NCI-H460 (cell line): Measurements from ENCODE around the gene RIPOR1. TPM values are rescaled to one million over a fixed set of nuclear protein-coding genes. Genes with fewer than 3 reads are reported as not detected.
"Not testable (repeated sequence)": the region's sequence is repeated elsewhere in the genome, so short reads cannot be mapped to it uniquely, and the experiment has no call there.

Experiments used
- DNase-seq: peaks from one replicate; pipeline ENCODE4 v3.0.0-alpha.2; 2016; ENCODE audit warnings: low read depth; ENCODE audit errors: extremely low read depth
- polyA plus RNA-seq: library from polyadenylated mRNA; depleted of rRNA; stranded (reverse); fragments of >200 nt; gene quantifications from 2 replicates; pipeline ENCODE4 v1.2.3, GENCODE V29; 2014; cell fraction: nucleus; rRNA removed
- total RNA-seq: library from RNA; depleted of rRNA; stranded (reverse); fragments of >200 nt; shearing (Covaris generic); gene quantifications from 2 replicates; pipeline ENCODE4 v1.2.3, GENCODE V29; 2014; rRNA removed

Gene RIPOR1, protein sequence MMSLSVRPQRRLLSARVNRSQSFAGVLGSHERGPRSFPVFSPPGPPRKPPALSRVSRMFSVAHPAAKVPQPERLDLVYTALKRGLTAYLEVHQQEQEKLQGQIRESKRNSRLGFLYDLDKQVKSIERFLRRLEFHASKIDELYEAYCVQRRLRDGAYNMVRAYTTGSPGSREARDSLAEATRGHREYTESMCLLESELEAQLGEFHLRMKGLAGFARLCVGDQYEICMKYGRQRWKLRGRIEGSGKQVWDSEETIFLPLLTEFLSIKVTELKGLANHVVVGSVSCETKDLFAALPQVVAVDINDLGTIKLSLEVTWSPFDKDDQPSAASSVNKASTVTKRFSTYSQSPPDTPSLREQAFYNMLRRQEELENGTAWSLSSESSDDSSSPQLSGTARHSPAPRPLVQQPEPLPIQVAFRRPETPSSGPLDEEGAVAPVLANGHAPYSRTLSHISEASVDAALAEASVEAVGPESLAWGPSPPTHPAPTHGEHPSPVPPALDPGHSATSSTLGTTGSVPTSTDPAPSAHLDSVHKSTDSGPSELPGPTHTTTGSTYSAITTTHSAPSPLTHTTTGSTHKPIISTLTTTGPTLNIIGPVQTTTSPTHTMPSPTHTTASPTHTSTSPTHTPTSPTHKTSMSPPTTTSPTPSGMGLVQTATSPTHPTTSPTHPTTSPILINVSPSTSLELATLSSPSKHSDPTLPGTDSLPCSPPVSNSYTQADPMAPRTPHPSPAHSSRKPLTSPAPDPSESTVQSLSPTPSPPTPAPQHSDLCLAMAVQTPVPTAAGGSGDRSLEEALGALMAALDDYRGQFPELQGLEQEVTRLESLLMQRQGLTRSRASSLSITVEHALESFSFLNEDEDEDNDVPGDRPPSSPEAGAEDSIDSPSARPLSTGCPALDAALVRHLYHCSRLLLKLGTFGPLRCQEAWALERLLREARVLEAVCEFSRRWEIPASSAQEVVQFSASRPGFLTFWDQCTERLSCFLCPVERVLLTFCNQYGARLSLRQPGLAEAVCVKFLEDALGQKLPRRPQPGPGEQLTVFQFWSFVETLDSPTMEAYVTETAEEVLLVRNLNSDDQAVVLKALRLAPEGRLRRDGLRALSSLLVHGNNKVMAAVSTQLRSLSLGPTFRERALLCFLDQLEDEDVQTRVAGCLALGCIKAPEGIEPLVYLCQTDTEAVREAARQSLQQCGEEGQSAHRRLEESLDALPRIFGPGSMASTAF
- 21.9 and 24.1 TPM in 2 replicates for total RNA-seq
- polyA plus RNA-seq: 40.8 and 65.0 TPM in 2 replicates

GRCh38 chr16:67528222-67528869 lies at the start of gene RIPOR1:
RIPOR1 (plus strand) TSS chr16:67528829; CDS start chr16:67538447, 9,618 bp downstream.
- DNase-seq: peak; percentile 43

DNA sequence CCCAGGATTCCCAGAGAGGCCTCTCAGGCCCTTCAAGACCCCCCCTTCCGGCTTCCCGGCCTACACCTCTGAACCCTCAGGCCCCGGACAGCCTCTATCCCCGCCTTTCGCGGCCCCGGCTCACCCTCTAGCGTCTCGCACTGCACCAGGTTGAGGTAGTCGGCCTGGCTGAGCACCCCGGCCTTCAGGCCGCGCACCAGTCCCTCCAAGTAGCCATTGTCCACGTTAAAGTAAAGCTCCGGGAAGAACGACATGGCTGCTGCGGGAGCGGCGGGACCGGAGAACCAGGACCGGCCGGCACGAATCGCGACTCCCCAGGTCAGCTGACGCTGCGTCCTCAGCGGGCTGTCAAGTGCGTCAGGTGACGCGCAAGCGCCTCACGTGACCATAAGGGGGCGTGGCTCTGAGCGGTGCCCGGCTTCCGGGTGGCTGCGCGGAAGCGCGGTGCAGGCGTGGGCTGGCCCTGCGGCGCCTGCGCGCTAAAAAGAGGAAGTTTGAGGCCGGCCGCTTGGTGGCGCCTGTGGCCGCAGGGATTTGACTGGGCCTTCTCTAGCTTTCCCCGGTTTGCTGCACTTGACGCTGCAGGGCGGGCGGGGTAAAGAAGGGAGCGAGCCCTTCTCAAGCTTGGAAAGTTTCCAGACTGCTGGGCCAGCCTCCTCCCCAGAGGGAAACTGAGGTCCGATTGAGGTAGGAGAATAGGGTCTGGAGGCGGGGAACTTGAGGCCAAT lies 47.6 kb upstream of the RIPOR1 start, which contains the start of gene ATP6V0D1:
ATP6V0D1 (minus strand) TSS at position 325 of the 728 bp plus-strand sequence; CDS start at position 254, 71 bp downstream.
- DNase-seq: peak; percentile 99

- no peak for DNase-seq
These were observed 46.9 kb upstream of the RIPOR1 start for GRCh38 chr16:67481561-67482232.

DNA sequence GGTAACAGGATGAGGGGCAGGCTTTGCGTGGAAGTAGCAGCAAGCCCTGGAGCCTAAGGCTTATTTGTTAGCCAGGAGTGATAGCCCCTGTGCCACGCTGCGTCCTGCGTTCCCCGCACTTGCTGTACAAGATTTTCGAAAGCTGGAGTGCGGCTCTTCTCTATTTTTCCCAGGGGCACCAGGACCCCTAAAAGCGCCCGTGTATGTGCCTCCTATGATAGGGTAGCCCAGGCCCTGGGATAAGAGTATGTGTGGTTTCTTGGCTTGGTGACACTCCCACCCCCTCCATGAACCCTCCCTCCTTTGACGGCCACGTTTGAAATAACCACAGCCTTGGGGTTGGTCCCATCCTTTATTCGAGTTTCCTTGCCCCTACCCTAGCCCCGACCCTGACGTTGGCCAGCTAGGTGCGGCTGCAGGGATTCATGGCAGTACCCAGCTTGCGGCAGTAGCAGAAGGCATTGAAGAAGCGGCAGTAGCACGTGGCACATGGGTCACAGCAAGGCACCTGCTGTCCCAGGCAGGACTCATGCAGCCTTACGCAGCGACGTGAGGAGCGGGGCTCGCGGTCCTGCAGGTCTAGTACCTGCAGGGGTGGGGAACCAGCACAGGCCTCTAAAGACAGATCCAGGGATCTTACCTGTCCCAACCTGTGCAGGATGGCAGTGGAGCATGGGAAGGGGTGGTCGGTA lies 46.2 kb upstream of the RIPOR1 start:
- DNase-seq: no peak

DNA sequence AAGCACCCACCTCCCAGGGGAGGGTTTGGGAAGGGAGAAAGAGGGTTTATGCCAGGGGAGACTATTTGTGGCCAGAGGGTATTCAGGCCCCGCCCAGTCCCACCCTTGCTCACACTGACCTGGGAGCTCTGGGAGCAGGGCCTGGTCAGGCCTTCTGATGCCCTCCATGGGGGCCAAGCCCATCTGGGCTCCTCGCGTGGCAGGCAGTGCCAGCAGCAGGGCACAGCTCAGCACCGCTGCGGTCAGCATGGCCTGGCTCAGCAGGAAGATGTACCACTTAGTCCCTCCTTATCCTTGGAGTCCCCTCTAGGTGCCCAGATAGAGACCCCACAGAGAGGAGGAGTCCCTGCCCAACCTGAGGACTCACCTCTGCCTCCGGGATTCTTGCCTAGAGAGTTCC lies 45.5 kb upstream of the RIPOR1 start, which contains the start of gene AGRP:
AGRP (minus strand) TSS at position 398 of the 400 bp plus-strand sequence; CDS start at position 249, 149 bp downstream.
- no peak for DNase-seq

DNA sequence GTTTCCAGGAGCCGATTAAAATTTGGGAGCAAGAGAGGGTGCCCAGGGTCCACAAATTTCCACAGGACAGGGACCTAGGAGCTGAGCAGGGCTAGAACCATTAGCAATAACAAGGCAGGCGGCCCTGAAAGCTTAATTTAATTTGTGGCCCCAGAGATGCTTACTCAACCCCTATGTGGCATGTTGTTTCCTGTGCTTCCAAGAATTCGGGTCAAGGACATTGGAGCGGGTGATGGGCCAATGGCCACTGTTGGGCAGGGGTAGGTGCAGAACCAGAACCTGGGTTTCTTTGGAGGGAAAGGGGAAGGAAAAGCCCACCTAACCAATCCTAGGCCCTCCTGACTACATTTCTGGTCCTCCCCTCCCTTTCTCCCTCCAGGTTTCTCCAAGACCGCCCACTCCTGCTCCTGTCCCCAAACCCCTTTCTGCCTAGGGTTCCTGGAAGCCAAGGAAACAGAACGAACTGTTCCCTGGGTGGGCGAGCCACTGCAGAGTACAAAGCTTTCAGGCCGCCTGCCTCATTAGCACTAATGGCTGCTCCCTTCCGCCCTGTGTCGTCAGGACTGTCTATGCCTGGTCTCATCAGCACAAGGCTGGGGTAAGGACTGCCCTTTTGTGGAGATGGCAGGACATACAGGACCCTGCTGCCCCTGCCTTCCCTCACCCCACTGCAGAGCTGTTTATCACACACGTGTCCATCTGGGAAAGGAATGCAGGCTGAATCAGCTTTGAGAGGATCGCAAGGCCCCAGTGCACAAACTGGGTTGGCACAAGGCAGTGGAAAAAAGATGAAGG lies 44.7 kb upstream of the RIPOR1 start:
- no peak for DNase-seq

- no peak for DNase-seq
These were observed 41.8 kb upstream of the RIPOR1 start for GRCh38 chr16:67486805-67487204.

DNA sequence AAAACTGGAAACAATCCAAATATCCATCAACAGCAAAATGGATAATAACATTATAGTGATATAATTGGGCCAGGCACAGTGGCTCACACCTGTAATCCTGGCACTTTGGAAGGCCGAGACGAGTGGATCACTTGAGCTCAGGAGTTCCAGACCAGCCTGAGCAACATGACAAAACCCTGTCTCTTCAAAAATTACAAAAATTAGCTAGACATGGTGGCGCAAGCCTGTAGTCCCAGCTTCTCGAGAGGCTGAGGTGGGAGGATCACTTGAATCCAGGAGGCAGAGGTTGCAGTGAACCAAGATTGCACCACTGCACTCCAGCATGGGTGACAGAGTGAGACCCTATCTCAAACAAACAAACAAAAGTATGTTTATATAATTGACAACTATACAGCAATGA lies 41.1 kb upstream of the RIPOR1 start:
- DNase-seq: not testable (repeated sequence)

GRCh38 chr16:67489401-67490083 lies 39.1 kb upstream of the RIPOR1 start:
- DNase-seq: no peak

- no peak for DNase-seq
These were observed 38.1 kb upstream of the RIPOR1 start for GRCh38 chr16:67490335-67491096.

DNA sequence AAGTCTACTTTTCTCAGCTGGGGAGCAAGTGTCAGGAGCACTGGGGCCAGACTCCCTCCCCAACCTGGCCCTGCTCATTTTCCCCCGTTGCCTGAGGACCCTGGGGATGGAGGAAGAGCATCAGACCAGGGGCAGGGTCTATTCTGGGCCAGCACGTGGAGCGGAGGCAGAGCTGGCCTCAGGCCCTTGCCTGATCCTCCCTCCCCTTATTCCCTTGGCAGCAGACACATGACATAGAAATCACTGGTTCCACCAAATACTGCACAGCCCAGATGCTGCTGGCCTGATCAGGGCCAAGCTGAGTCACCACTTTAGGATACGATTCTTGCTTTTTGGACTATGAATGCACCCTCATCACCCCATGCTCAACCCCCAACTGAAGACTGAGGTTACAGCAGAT lies 29.5 kb upstream of the RIPOR1 start:
- DNase-seq: no peak

DNA sequence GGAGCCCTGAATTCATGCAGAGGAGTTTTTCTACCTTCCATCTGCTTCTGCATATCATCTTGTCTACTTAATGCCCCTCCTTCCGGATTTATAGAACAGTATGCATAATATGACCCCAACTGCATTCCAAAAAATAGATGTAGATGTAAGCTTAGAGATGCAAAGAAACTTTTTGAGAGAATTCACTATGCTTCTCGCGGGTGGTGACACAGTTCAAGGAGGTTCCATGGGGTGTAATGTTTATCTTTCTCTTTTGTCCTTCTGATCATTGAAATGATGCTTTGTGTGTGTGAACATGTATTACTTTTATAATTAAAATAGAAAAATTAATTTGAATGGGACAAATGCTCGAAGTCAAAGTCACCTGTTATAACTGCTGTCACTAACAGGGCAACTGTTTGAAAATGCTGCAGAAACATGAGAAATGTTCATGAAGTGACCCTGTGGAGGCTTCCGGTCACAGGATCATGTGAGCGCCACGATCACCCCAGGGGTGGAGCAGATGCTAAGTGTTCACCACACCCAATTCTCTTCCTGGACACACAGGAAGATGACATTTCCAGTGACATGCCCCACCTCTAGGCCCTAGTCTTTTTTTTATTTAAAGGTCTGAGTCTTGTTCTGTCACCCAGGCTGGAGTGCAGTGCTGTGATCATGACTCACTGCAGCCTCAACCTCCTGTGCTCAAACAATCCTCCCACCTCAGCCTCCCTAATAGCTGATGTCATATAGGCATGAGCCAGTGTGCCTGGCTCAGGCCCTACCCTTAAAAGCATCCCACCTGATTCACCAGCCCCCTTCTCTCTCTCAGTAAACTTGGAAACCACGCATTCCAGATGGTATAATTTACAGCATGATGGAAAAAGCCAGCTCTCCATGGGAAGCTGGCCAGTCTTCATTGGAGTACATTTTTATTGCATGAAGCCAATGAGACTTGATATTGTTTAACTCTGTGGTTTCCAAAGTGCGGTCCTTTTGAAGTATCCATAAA lies 24.3 kb upstream of the RIPOR1 start:
- peak; percentile 79 for DNase-seq

DNA sequence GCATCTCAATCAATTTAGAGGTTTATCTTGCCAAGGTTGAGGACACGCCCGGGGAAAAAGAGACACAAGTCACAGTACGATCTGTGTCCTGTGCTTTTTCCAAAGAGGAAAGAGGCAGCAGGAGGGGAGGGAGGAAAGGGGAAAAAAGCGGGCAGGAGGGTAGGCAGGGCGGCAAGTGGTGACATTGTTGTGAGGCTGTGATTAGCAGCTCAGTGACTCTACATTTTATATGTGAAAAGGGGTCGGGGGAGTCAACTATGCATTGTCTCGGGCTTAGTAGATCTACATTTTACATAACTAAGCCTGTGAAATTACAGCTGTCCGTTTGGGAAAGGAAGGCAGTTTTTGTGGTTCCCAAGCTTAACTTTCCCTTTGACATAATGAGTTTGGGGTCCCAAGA lies 22.2 kb upstream of the RIPOR1 start:
- no peak for DNase-seq

GRCh38 chr16:67509016-67509415 lies 19.6 kb upstream of the RIPOR1 start:
- no peak for DNase-seq

DNA sequence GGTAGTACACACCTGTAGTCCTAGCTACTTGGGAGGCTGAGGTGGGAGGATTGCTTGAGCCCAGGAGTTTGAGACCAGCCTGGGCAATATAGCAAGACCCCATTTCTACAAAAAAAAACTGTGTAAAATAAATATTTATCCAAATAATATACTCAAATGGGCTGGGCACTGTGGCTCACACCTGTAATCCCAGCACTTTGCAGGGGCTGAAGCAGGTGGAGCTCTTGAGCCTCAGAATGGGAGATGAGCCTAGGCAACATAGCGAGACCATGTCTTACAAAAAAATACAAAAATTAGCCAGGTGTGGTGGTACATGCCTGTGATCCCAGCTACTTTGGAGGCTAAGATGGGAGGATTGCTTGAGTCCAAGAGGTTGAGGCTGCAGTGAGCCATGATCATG lies 14.7 kb upstream of the RIPOR1 start:
- not testable (repeated sequence) for DNase-seq
